ENCODE results near the gene RGS14.
"Not testable (repeated sequence)": the region's sequence is repeated elsewhere in the genome, so short reads cannot be mapped to it uniquely, and the experiment has no call there.

Gene RGS14

DNA sequence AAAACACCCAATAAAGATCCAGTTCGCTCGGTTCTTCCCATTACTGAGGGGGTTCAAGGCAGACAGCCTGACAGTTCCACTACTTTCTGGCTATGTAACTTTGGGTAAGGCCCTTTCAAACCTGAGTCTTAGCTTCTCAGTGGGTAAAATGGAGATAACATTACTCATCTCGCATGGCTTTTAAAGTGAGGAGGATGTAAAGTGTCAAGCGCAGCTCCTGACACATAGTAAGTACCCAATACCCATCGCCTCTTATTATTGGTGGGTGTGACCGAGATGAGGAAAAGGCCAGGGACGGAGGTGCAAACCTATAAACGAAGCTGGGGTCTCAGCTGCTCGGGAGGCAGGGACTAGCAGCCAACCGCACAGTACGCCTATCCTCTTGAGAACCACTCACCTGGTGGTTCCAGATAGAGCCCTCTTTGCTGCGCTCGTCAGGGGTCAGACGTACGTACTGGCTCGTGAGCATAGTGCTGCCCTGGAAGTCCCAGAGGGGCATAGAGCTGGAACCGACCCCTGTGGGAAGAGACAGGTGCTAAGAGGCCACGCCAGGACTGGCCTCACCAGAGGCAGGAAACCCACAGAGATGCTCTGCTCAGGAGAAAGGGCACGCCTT lies 6.8 kb upstream of the RGS14 start:
- no peak for DNase-seq

DNA sequence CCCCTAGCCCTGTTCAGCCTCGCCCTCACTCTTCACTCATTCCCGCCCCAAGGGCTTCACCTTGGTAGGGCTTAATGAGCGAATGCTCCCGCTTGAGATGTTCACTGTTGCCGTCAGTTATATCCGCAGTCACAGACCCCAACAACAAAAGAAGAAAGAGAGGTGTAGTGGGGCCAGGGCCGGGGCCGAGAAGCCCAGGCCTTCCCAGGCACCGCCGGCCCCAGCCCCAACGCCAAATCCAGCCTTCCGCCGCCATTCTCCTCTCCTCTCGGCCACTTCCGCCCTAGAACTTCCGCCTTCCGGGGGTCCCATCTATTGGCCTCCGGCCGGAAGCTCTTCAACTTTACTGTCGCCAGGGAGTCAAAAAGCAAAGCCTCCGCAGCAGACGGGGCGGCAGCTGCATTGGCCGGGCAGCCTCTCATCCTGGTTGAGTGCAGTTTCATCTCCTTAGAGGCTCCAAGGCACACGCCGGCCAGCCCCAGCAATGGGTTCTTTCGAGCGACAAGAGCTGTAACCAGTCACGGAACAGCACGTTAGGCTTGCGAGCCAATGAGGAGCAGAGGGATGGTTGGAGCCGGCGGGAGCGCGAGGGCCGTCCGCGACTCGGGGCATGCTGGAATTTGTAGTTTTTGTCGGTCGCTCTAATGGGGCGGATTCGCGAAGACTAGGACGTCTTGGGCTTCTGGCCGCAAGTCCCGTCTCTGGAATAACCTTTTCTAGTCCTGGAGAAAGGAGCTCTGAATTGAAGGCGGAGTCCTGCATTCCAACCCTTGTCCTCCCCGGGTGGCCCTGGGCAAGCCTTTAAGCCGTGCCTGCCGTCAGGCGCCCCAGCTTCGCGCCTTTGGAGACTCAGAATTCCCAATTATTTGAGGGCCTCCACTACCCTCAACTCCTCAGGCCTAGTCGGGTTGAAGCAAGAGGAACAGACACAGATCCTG lies 6.1 kb upstream of the RGS14 start, which contains the start of gene LMAN2:
Gene LMAN2, minus strand, starts transcription at position 277 of the 938 bp plus-strand sequence. Its CDS starts 21 bp downstream, at position 256.
- DNase-seq, result peak; percentile 96

- DNase-seq, result no peak
These were observed 4.6 kb upstream of the RGS14 start for GRCh38 chr5:177353093-177353492.

GRCh38 chr5:177354256-177354655 lies 3.5 kb upstream of the RGS14 start:
- DNase-seq, result no peak

DNA sequence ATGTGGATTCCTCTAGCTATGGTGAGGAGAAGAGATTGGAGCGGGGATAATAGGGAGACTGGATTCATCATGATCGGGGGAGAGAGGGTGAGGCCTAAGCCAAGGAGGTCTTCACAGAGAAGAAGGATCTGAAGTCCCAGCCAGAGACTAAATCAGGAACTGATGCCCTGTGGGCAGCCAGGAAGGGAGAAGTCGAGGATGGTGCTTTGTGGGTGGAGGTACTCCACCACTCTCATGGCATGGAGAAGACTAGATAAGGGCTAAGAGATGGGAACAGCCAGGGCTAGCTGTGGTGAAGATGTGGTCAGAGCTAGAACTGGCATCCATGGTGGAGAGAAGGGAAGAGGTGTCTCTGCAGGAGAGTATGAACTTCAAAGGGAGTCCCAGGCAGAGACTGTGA lies 3.0 kb upstream of the RGS14 start:
- DNase-seq, result no peak

DNA sequence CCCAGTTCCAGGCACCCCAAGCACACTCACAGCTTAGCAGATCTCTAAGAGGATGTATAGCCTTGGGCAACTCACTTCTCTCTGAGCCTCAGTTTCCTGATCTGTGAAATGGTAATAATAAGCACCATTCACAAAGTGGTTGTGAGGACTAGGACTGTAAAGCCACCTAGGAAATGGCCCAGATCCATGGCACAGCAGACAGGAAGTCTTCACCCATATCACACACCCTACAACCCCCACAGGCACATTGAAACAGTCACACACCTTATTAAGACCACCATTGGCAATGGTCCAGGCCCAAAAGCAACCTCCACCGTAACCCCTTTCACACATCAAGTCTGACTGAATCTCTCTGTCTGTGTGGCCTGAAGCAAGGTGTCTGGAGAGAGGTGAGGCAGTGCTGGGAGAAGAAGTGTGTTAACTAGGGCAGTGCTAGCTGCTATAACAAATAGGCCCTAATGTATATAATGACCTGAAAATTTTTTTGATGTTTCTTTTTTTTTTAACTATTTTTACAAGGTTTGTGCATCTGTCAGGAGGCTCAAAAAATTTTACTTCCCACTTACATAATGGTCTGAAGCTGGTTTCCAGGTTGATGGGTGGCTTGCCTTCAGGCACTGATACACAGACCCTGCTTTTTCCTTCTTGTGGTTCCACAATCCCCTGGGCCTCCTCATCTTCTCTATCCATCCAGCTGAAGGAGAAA lies 2.4 kb upstream of the RGS14 start:
- no peak for DNase-seq

- DNase-seq, result no peak
These were observed 1.9 kb upstream of the RGS14 start for GRCh38 chr5:177355868-177356168.

- no peak for DNase-seq
These were observed 978 bp upstream of the RGS14 start for GRCh38 chr5:177356746-177357145.

DNA sequence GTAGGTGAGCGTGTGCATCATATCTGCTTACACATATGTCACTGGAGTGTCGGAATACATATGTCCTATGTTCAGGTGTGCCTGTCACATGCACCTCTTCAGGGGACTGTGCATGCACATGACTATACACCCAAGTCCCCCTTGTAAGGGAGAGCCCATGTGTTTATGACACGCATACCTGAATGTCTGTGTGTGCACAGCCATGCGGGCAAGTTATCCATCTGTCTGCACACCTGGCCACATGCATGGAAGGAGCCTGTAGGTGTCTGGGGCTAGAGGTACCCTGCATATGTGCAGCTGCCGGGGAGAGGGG lies 622 bp upstream of the RGS14 start:
- DNase-seq, result no peak

GRCh38 chr5:177358370-177358819 lies 671 bp downstream of the RGS14 start:
- DNase-seq, result no peak

GRCh38 chr5:177359451-177359851 lies 1.7 kb downstream of the RGS14 start:
- DNase-seq, result no peak

GRCh38 chr5:177359860-177360259 lies 2.1 kb downstream of the RGS14 start:
- DNase-seq, result no peak

- not testable (repeated sequence) for DNase-seq
These were observed 3.0 kb downstream of the RGS14 start for GRCh38 chr5:177360740-177361139.

GRCh38 chr5:177361418-177362291 lies 3.9 kb downstream of the RGS14 start:
- no peak for DNase-seq

- no peak for DNase-seq
These were observed 4.5 kb downstream of the RGS14 start for GRCh38 chr5:177362292-177362609.

DNA sequence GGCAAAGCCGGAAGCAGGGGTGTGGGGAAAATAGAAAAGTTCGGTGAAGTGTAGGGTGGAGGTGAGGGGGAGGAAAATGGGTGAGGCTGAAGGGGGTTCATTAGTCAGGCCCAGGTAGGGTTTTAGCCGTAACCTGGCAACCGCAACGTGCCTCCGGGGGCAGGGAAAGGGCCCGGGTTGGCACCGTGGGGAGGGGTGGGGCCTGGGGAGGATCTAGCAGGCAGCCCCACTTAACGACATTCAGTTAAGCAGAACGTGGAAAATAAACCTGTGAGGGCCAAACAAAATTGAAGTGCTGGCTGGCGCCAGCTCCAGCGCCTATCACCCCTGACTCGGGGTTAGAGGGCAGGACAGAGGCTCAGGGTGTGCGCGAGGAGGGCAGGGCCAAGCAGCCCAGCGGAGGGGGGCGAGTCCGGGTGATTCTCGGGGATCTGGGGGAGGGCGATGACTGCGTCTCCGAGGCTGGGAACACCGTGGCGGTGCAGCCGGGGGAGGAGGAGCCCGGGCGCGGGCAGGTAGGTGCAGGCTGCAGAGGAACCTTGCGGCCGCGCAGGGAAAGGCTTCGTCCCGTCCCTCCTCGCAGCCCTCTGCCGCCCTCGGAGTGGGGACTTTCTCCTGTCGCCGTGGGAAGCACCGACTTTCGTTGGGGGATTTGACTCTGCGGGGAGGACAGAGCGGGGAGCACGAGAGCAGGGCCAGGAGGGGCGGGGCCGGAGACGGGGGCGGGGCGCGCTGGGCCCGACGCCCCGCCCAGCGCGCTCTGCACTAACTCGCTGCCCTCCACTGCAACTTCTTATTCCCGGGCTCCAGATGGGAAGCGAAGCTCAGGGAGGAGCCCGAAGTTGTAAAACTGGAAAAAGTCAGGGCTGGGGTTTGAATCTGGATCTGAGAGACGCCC lies 5.1 kb downstream of the RGS14 start:
- DNase-seq, result peak; percentile 60

DNA sequence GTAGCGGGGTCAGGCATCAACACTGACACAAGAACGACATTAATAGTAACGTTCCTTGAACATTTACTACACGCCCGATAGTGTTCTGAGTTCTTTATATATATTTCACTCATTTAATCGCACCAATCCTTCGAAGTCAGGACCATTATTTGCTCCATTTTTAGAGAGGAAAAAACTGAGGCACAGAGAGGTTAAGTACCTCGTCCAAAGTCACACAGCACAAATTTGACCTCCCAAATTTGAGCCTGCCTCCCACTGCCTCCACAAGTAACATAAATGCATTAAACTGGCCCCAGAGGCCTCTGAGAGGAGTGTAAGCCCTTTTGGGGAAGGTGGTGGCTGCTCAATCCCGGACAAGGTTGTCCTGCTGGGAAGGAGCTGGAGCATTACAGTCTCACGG lies 5.8 kb downstream of the RGS14 start:
- no peak for DNase-seq

DNA sequence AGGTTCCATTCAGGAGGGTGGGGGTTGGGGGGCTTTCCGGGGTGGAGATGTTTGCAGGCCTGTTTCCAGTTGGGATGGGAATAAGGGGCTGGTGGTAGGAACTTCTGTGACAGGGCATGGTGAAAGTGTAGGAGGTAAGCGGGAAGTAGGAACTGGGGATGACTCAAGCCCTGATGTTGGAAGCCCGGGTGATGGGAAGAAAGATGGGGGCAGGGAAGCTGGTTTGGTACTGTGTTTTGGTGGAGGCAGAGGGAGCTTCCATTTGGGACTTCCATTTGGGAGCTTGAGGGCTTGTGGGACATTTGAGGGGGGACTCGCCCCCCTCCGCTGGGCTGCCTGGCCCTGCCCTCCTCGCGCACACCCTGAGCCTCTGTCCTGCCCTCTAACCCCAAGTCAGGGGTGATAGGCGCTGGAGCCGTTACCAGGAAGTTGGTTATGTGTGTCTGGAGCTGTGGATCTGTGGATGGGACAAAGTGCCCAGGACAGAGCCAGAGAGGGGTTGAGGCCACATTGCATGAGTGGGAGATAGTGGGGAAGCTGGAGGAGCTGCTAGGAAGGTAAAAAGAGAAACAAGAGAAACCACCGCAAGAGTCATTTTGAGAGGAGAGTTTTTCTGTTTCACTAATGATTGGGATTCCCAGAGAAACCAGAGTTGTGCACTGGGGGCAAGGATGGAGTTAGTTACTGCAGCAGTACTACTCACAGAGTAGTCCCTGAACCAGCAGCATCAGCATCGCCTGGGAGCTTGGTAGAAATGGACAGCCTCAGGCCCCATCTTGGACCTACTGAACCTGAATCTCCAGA lies 6.6 kb downstream of the RGS14 start:
- peak; percentile 25 for DNase-seq

GRCh38 chr5:177365845-177366527 lies 8.3 kb downstream of the RGS14 start:
- DNase-seq, result no peak

GRCh38 chr5:177366528-177367322 lies 9.0 kb downstream of the RGS14 start:
- DNase-seq, result peak; percentile 88

All from EL (cell line).